Left renal cortex interstitium (tissue), 4 donors: ENCODE data around the gene RPS21. TPM values are rescaled to one million over a fixed set of nuclear protein-coding genes. Genes with fewer than 3 reads are reported as not detected.

Experiments used
- DNase-seq, 4 donors: peaks; one replicate each; pipeline ENCODE4 v3.0.0-alpha.2; 2013; ENCODE audit warnings: low read depth in 4 of 4, low spot score in 2 of 4, missing footprints in 1 of 4
- polyA plus RNA-seq, 4 donors: library from polyadenylated mRNA; unstranded; fragments of 120-200 nt; gene quantifications; one replicate each; pipeline ENCODE4 v1.2.1, GENCODE V29; 2013; ENCODE audit not compliant: insufficient read length in 4 of 4

RPS21 gene
- polyA plus RNA-seq, 4 donors = 820 to 1,197 (median 904) TPM

DNA sequence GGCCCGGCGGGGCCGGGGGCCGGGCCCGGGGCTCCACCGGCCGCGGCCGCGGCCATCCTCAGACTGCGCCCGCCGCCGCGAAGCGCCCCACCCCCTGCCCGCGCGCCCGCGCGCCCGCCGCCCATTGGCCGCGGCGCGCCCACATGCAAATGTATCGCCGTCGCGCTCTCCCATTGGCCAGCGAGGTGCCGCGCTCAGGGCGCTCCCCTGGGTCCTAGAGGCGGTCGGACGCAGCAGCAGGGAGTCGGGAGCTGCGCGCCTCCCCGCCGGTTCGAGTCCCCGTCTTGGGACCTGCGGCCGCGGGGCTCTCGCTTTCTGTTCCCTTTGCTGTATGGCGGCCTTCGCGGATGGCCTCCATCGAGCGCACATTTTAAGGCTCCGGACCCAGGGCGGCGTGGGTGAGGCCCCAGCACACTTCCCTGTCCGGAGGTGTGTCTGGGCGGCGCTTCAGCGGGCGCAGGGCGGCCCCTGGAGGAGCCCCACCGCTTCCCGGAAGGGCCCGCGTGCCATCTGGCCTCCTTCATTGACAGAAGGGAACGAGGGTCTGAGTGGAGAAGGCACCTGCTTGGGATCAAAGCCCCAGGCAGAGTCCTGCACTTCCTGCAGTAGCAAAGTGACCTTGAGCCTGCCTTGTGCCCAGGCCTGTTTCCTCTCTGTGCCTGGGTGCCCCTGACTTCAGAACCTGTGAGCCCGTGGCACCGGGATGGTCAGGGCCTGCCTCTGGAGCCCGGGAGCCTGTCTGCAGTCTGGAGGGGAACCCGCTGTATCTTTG, 20.5 kb downstream of the RPS21 start, which contains the start of gene CABLES2:
Gene CABLES2, minus strand, starts transcription at position 65 of the 772 bp plus-strand sequence. Its CDS starts 9 bp downstream, at position 56.
- DNase-seq = peak in 3 of 4 donors; percentile 75 to 89 (median 80)

DNA sequence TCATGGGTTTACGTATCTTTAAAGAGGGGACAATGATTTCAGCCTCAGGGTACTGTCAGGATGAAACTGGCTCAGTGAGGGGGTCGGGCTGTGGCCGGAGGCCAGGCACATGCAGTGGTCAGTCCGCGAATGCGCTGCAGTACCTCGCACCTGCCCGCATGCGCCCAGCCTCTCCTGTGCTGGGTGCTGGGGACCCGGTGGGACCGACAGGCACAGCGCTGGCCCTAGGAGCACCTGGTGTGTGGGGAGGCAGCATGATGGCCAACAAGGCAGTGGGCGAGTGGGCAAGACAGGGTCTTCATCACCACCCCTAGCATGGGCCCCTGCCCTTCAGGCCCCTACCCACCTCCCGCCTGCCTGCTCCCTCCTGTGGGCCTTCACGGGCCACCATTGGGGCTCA, 21.2 kb downstream of the RPS21 start:
- DNase-seq = no peak

DNA sequence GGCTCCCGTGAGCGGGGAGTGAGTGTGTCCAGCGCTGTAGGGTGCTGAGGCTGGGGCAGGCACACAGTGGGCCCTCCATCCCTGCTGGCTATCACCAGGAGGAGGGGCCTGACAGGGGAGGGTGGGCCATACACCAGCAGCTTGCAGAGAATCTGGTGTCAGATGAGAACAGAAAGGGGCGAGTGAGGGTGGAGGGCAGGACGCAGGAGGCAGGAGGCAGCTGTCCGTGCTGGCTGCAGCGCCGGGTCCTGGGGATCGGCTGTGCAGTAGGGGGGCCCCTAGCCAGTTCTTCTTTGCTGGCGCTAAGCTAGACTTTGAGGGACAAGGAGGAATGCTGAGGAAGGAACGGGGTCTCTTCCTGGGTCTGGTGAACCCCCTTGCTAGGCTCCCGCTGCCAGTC, 21.7 kb downstream of the RPS21 start:
- DNase-seq = no peak

DNA sequence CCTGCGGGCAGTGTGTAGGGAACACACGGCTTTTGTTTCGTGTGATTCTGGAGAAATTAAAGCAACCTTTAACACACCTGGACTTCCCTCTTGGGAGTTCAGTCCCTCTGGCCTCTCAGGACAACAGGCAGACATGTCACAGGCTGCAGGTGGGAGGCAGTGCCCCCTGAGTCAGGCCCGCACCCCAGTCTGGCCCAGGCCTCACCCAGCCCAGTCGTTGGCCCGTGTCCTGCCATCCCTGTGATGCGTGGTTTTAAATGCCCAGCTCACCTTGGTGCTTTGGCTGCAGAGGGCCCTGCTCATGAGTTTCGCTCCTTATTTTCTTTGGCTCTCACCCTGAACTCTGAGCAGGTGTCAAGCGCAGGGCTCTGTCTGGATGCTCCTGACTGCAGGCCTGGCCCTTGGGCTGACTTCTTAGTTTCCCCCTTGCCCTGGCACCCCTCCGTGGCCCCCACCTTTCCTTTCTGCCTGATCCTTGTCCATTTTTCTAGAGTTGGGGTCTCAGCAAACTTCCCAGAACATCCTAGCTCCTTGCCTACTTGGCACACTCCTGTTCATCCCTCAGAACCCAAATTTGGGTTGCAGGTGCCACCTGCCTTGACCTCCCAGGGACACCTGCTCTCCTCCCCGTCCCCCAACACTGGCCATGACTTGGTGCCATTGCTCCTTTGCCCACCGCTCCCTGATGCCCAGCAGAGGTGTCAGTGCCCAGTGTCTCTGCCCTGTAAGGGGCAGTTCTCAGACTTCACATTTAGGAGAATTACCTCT, 22.4 kb downstream of the RPS21 start:
- DNase-seq = no peak

DNA sequence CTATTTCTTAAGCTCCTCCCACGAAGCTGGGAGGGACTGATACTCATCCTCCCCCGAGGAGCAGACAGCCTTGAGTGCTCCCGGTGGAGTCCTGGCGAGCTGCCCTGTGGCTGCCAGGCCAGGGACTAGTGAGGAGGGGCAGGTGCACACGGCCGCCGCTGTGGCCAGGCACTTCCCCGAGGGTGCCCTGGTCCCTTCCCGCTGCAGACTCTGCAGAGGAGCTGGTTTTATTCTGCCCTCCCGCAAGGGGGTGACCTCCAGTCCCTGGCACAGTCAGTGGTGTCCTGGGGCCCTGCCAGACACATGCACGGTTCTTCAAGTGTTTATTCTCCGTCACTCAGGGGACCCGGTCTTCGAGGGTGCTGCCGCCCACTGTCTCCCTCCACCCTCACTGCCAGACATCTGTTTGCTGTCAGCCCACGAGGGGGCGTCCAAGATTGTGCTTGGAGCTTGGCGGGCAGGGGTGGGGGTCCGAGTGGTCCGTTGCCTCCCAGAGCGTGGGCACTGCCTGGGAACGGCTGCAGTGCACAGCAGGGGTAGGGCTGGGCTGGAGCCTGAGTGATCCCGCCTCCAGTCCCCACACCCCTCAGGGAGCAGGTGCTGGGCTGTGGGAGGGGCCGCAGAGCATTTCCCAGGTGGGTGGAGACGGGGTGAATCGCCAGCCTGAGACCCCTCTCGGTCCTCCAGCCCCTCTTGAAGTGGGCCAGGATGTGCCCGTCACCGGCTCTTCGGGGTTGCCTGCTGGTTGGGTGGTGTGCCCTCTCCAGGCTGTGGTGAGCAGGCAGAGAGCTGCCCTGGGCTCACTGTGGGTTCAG, 23.2 kb downstream of the RPS21 start:
- DNase-seq = no peak

DNA sequence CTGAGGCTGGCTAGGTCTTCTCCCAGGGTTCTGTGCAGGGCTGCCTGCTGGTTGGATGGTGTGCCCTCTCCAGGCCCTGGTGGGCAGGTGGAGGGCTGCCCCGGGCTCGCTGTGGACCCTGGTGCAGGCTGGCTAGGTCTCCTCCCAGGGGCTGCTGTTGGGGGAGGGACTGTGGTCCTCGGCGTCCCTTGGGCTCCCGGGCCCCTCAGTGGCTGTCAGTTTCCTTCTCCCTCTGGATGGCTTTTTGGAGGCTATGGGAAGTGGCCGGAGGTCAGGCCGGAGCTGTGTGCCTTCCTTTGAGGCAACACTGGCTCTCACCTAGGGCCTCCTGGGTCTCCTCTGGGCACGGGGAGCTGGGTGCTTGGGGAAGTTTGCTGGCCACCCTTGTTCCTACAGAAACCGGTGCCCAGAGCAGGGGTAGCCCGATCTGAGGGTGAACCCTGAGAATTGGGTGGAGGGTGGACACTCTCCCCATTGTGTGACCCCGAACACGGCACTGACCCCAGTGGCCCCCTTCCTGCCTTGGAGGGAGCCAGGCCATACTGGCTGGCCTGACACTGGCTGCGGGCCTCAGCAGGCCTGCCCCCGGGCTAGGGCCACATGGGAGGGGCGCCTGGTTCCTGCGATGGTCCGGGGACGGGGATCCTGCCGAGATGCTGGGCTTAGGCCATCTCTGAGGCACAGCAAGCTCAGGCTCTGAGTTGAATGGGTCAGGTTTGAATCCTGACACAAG, 24.0 kb downstream of the RPS21 start:
- no peak for DNase-seq

DNA sequence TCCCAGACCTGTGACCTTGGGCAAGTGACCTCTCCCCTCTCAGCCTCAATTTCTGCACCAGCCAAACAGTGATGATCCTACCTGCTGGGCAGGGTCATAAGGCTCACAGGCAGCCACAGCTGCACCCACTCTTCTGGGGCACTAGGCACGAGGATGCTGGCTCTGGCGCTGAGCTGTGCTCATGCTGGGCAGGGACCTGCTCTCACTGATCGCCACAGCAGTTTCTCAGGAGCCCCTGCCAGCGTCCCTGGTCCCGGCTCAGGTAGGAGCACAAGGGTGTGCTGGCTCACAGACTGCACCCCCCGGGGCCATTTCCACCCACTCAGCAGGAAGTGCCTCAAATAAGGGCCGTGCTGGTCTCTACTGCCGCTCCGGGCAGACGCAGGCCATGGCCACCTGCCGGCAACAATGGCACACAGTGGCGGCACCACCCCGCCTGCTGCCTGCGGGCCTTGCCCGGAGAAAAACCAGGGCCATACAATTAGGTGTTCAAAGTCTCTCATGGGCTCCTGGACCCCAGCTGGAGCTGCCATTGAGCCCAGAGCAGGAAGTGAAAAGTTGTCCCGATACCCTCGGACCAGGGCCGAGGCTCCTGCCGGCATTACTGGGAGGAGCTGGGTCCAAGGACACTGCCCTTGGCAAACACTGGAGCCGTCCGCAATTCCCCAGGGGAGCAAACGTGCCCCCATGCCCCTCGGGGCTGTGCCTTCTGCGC, 24.7 kb downstream of the RPS21 start:
- DNase-seq = no peak

DNA sequence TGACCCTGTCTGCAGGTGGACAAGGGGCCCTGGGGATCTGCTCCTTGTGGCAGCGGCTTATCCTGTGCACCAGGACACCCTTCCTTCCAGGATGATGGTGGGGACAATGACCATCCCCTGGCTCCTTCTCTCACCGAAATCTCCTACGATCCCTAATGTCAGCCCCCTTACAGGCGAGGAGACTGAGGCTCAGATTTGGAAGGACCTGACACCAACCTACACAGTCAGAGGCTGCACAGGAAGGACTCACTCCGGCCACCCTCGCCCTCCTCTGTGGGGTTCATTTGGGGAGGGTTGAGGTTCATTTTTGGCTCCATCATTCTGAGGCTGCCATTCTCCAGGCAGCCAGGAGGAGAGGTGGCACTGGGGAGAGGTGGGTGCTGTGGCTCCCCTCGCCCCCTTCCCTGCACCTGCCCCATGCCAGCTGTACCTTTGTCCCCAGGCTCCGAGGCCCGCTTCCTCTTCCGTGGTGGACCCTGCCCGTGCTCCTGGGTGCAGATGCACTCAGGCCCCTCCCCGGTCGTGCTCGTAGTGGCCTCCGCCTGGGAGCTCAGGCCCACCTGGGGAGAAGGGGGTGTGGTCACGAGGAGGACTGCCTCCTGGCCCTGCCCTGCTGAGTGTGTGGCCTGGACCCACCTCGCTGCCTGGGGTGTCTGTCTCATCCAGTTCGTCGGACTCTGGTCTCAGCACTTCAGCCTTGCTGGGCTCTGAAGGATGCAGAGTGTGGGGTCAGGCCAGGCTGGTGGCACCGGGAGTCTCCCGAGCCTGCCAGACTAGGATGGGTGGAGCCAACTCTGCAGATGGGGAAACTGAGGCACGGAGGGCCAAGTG, 25.5 kb downstream of the RPS21 start:
- no peak for DNase-seq

DNA sequence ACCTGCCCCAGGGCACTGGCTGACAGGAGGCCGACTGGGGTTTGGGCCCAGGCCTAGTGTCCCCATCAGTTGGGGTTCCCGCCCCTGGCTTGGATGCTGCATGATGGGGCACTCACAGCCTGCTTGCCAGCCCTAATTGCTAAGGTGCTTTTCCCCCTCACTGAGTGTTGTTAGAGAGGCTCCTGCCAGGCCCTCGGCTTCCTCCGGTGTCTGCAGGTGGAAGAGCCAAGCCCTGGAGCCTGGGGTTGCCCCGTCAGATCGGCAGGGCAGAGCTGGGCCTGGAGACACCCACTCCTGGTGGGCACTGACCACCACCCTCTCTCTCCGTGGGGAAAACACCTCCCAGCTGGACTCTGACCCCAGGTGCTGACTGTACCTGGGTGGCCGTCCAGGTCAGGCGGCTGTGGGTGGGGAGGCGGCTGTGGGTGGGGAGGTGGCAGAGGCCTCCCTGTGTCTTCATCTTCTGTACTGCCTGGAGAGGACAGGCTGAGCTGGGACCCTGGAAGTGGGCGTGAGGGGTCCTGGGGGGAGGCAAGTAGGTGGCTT, 26.2 kb downstream of the RPS21 start:
- no peak for DNase-seq

DNA sequence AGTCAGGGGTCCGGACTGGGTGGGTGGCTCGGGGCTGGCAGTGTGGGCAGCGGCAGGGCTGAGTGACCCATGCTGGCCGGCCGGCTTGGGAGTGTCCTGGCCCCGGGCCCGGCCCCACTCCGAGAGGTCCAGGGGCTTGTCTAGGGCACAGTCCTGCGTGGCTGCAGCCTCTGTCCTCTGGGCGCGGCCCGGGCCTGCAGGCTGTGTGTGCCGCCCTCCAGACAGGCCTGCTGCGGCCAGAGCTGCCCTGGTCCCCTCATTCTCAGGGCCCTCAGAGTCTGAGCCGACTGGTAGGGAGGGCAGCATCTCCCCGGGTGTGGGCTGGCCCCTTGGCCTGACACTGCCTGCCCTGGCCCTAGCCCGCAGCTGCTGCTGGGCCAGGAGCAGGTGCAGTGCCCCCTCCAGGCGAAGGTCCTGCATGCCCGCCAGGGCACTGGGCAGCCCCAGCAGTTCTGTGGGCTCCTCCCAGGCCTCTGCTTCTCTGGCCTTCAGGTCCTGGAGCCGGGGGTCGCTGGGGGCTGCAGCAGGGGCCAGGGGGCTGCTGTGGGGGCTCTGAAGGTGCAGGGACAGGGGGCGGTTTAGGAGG, 27.1 kb downstream of the RPS21 start:
- DNase-seq = no peak

DNA sequence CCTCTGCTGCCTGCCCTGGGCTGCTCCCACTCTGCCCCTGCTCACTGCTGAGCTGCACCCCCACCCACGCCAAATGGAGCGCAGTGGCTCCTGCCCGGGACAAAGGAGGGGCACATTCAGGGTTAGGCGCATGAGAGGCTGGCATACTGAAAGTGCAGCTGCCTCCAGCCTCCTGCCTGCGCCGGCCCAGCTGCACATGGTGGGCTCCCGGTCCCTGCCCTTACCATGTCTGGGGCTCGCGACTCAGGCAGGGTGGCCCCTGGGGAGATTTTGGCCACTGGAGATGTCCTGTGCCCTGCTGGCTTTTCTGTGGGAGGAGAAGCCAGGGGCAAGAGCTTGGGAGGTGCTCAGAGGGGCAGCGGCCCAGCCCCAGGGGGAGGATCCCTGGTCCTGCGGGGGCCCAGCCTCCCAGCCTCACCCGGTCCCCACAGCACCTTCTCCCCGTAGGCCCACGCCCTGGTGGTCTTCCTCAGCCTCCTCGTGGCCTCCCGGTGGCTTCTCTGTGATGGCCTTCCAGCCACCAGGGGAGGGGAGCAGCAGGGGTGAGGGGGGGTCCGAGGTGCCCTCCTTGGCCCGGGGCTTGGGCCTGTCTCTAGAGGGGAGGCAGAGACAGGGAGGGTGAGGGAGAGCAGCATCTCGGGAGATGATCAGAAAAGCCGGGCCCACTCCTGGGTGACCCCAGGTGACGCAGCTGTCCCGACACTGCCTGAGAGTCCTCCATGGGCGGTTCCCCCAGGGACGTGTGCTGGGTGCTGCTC, 28.6 kb downstream of the RPS21 start:
- DNase-seq = no peak

DNA sequence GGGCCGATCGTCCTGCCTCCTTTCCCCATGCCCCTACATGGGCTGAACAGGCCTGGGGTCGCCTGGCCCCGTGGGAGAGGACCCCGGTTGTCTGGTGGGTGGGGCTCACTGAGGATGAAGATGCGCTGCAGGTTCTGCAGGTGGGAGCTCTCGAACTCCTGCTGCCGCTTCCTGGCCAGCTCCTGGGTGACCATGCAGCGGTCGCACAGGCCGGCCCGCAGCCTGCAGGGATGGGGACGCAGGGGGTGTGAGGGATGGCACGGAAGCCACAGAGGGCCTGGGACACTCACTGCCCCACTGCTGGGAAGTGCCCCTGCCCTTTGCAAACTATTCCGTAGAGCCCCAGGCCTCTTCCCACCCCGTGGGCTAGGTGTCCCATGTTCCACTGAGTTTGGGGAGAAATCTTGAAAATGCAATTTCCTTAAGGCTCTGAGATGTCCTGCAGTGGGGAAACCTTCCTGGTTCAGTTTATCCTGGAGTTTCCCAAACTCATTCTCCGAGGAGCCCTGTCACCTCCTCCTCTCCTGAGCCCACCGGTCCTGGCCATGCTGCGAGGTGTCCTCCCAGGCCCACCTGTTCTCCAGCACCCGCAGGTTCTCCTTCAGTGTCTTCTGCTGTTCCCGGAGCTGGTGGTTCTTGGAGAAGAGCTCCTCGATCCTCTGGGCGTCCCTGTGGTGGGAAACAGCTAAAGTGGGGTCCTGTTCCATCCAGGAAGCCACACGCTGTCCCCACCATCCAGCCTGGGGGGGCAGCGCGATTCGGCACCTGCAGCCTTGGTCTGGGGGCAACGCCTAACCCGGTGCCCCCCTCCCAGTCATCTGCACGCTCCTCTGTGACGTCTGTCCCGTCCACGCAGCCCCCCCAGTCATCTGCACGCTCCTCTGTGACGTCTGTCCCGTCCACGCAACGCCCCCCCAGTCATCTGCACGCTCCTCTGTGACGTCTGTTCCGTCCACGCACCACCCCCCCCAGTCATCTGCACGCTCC, 30.0 kb downstream of the RPS21 start:
- no peak for DNase-seq

DNA sequence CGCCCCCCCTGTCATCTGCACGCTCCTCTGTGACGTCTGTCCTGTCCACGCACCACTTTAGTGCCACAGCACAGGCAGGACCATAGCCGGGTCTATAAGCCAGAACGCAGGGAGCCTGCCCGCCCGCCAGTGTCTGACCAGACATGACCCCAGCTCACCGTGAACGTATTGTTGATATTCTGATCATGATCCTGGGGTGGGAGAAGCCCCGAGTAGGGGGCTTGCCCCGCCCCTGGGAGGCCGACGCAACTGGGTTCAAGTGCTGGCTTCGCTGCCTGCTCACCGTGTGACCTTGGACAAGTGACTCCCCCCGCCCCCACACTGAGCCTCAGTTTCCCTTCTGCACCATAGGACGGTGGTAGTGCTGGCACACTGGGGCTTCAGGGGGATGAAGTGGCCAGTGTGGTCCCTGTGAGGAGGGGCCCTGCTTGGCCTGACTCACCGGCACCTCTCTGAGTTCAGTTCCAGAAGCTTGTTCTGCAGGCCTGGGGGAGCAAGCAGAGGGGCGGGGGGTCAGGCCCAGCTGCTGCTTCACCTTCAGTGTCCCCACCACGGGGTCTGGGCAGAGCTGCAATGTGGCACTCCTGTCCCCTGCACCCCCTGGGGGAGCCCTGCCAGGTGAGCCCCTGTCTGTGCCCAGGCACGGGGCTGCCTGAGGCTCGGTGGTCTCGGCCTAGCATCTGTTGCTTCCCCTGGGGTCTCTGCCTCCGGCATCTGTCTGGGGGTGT, 31.2 kb downstream of the RPS21 start:
- DNase-seq = no peak

DNA sequence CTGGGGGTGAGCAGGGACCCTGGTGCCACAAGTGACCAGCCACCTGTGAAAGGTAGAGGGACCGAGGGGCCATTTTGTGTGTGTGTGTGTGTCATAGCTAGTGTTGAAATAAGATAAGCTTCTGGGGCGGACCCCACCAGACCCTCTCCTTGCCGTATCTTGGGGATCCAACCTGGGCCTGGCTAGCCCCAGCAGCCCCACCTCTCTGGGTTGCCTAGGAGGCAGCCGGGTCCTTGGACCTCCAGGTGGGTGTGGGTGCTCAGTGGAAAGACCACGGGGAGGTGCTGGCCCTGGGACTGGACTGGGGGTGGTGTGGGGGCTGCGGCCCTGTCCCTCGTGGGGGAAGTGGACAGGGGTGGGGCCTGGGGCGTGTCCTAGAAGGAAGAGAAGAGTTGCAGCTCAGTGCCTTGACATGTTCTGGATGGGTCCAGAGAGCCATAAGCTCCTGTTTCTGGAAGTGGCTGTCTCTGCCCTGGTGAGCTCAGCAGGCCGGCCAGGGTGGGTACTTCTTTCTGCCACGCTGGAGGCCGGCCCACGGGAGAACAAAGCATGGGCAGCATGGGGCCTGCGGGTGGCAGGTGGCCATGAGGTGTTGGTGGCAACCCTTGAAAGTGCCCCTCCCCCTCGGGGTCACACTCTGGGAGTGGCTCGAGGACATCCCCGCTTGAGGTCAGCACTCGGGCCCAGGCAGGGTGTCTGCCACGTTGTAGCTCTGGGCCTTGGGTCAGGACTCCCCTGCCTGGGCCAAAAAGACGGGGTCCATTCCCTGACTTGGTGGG, 32.0 kb downstream of the RPS21 start:
- DNase-seq = no peak

DNA sequence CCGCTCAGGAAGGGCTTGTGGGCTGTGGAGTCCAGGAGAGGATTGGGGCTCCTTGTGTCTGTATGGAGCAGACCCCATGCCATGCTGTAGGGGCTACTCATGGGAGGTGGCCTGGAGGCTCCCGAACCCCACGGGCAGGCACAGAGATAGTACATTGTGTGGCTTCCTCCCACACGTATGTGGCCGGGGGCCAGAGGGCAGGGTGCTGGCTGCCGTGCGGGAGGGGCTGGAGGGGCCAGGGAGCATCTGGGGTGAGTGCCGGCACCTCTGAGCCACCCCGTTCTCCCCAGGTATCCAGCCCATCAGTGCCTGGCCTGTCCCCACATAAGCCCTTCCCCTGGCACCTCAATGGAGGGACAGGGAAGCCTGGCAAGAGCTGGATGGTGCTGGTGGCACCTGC, 32.9 kb downstream of the RPS21 start:
- DNase-seq = no peak
